WTC11 (cell line): Measurements from ENCODE around the gene FRMD4A. TPM values are rescaled to one million over a fixed set of nuclear protein-coding genes. Genes with fewer than 3 reads are reported as not detected.

Experiments used
- ATAC-seq: fragments of 200-7000 bp; cut with Tn5 transposase; 2 replicates; pipeline ENCODE4 v1.10.0; 2021; ENCODE audit warnings: mild to moderate bottlenecking, moderate library complexity
- CTCF ChIA-PET: fragments of 300-600 bp; sonication (Branson Sonifier 250); formaldehyde crosslinking; loops from one replicate; lab custom pipeline; 2021; ENCODE audit warnings: antibody characterized with exemption; lab: Charles Lee
- POLR2A ChIA-PET: fragments of 350-600 bp; sonication (Branson Sonifier 250); formaldehyde crosslinking; loops from one replicate; lab custom pipeline; 2021; ENCODE audit warnings: antibody characterized with exemption; lab: Charles Lee
- DNase-seq: peaks from one replicate; pipeline ENCODE4 v3.0.0; 2021; ENCODE audit warnings: low spot score
- H3K27ac Mint-ChIP-seq: 2 replicates; pipeline ENCODE4 v1.8.0; 2021; ENCODE audit warnings: mixed read lengths
- H3K27me3 Mint-ChIP-seq: 2 replicates; pipeline ENCODE4 v1.8.0; 2021; ENCODE audit warnings: low read depth, mild to moderate bottlenecking, moderate library complexity, mixed read lengths
- H3K36me3 Mint-ChIP-seq: 2 replicates; pipeline ENCODE4 v1.8.0; 2021; ENCODE audit warnings: mixed read lengths
- H3K4me1 Mint-ChIP-seq: 2 replicates; pipeline ENCODE4 v1.8.0; 2022; ENCODE audit warnings: mixed read lengths
- H3K4me3 Mint-ChIP-seq: 2 replicates; pipeline ENCODE4 v1.8.0; 2021; ENCODE audit warnings: mild to moderate bottlenecking, moderate library complexity, mixed read lengths
- H3K9me3 Mint-ChIP-seq: 2 replicates; pipeline ENCODE4 v1.8.0; 2021; ENCODE audit warnings: mixed read lengths
- ARID4B ChIP-seq: sonication (generic); formaldehyde crosslinking; IDR thresholded peaks from 2 replicates; pipeline ENCODE4 v1.8.0; 2023; ENCODE audit warnings: missing genetic modification reagents, mild to moderate bottlenecking, borderline replicate concordance
- E2F4 ChIP-seq: sonication (generic); formaldehyde crosslinking; IDR thresholded peaks from 2 replicates; pipeline ENCODE4 v1.8.1; 2022; ENCODE audit warnings: low read depth, mild to moderate bottlenecking, moderate library complexity, missing genetic modification reagents, borderline replicate concordance
- E2F5 ChIP-seq: sonication (generic); formaldehyde crosslinking; IDR thresholded peaks from 2 replicates; pipeline ENCODE4 v1.8.1; 2022; ENCODE audit warnings: mild to moderate bottlenecking, moderate library complexity, missing genetic modification reagents
- ELF4 ChIP-seq: sonication (generic); formaldehyde crosslinking; IDR thresholded peaks from 2 replicates; pipeline ENCODE4 v1.8.1; 2022; ENCODE audit warnings: low read depth, mild to moderate bottlenecking, moderate library complexity, missing genetic modification reagents
- EMX1 ChIP-seq: fragments of 250-450 bp; sonication (Bioruptor Pico); IDR thresholded peaks from 2 replicates; pipeline ENCODE4 v1.8.0; 2021; ENCODE audit warnings: mild to moderate bottlenecking
- FOXK1 ChIP-seq: sonication (generic); formaldehyde crosslinking; IDR thresholded peaks from 2 replicates; pipeline ENCODE4 v1.8.0; 2022; ENCODE audit warnings: mild to moderate bottlenecking, moderate library complexity, missing genetic modification reagents
- GABPB1 ChIP-seq: sonication (generic); formaldehyde crosslinking; IDR thresholded peaks from 2 replicates; pipeline ENCODE4 v1.8.1; 2023; ENCODE audit warnings: mild to moderate bottlenecking, missing genetic modification reagents
- GRHL2 ChIP-seq: fragments of 250-450 bp; sonication (Bioruptor Pico); IDR thresholded peaks from 2 replicates; pipeline ENCODE4 v1.8.0; 2022; ENCODE audit warnings: mild to moderate bottlenecking, moderate library complexity; ENCODE audit not compliant: insufficient replicate concordance, severe bottlenecking
- IRF2 ChIP-seq: sonication (generic); formaldehyde crosslinking; IDR thresholded peaks from 2 replicates; pipeline ENCODE4 v1.8.0; 2022; ENCODE audit warnings: low read depth, missing genetic modification reagents, borderline replicate concordance
- KAT7 ChIP-seq: sonication (generic); formaldehyde crosslinking; IDR thresholded peaks from 2 replicates; pipeline ENCODE4 v1.8.1; 2023; ENCODE audit warnings: missing genetic modification reagents, mild to moderate bottlenecking, borderline replicate concordance
- MYBL2 ChIP-seq: sonication (generic); formaldehyde crosslinking; IDR thresholded peaks from 2 replicates; pipeline ENCODE4 v1.8.1; 2023; ENCODE audit warnings: mild to moderate bottlenecking, moderate library complexity, missing genetic modification reagents
- NR3C1 ChIP-seq: sonication (generic); formaldehyde crosslinking; conservative IDR thresholded peaks from 2 replicates; pipeline ENCODE4 v1.8.1; 2023; ENCODE audit warnings: low read depth, mild to moderate bottlenecking, missing genetic modification reagents
- PRDM15 ChIP-seq: sonication (generic); formaldehyde crosslinking; IDR thresholded peaks from 2 replicates; pipeline ENCODE4 v1.8.0; 2022; ENCODE audit warnings: missing genetic modification reagents
- ZBTB43 ChIP-seq: sonication (generic); formaldehyde crosslinking; IDR thresholded peaks from 2 replicates; pipeline ENCODE4 v1.8.1; 2023; ENCODE audit warnings: mild to moderate bottlenecking, missing genetic modification reagents
- ZMAT4 ChIP-seq: fragments of 250-450 bp; sonication (Bioruptor Pico); IDR thresholded peaks from 2 replicates; pipeline ENCODE4 v1.9.0; 2021; ENCODE audit warnings: mild to moderate bottlenecking
- ZNF317 ChIP-seq: sonication (generic); formaldehyde crosslinking; IDR thresholded peaks from 2 replicates; pipeline ENCODE4 v1.8.1; 2023; ENCODE audit warnings: low read depth, mild to moderate bottlenecking, moderate library complexity, missing genetic modification reagents, borderline replicate concordance
- ZNF423 ChIP-seq: fragments of 250-450 bp; sonication (Bioruptor Pico); IDR thresholded peaks from 2 replicates; pipeline ENCODE4 v2.1.2; 2022; ENCODE audit warnings: mild to moderate bottlenecking, moderate library complexity
- ZNF425 ChIP-seq: fragments of 250-450 bp; sonication (Bioruptor Pico); conservative IDR thresholded peaks from 2 replicates; pipeline ENCODE4 v1.9.0; 2021; ENCODE audit warnings: mild to moderate bottlenecking
- total RNA-seq: library from RNA; stranded (reverse); gene quantifications from 3 replicates; pipeline ENCODE4 v1.2.3, GENCODE V29; 2021

FRMD4A gene
- total RNA-seq, 1 experiment from 2014 or later = 35.5 TPM

- ATAC-seq (no peak), DNase-seq (no peak)
- TF ChIP-seq IRF2 (no peak), NR3C1 (CRISPR knock-in tag) (no peak), ZBTB43 (CRISPR knock-in tag) (no peak), ZNF425 (CRISPR knock-in tag) (no peak), ZNF423 (CRISPR knock-in tag) (no peak), FOXK1 (CRISPR knock-in tag) (no peak), EMX1 (no peak), ELF4 (CRISPR knock-in tag) (no peak), E2F4 (CRISPR knock-in tag) (no peak), GRHL2 (CRISPR knock-in tag) (no peak), PRDM15 (CRISPR knock-in tag) (no peak)
- Mint-ChIP-seq H3K36me3 (no peaks in the 10 kb centered on the region), H3K4me3 (no peak overlapping the region), H3K27ac (no peak overlapping the region), H3K9me3 (no peaks in the 10 kb centered on the region), H3K4me1 (peaks cover 16% of the 10 kb centered on the region), H3K27me3 (0 out of 2 replicates have a peak, but pooled peaks cover 3% of the 10 kb centered on the region)
- ChIA-PET CTCF (interaction anchor here (0.7 to 1.4 kb wide), 7 partner anchors 11 to 173 kb away, joined by 3 to 5 read pairs (median 4); no protein-coding TSS in a partner anchor), POLR2A (interaction anchor here (0.7 kb wide), 1 partner anchor 443 kb away, joined by 3 read pairs; no protein-coding TSS in a partner anchor)
These were observed 167.9 kb downstream of the FRMD4A start for GRCh38 chr10:14162629-14163344.

- ChIA-PET POLR2A (no interaction called here), CTCF (interaction anchor here (0.7 to 1.4 kb wide), 4 partner anchors 12 to 164 kb away, joined by 3 to 4 read pairs (median 4); no protein-coding TSS in a partner anchor)
- Mint-ChIP-seq H3K27ac (no peak overlapping the region), H3K4me3 (no peak overlapping the region), H3K36me3 (no peaks in the 10 kb centered on the region), H3K4me1 (peaks cover 16% of the 10 kb centered on the region), H3K27me3 (0 out of 2 replicates have a peak, but pooled peaks cover 3% of the 10 kb centered on the region), H3K9me3 (no peaks in the 10 kb centered on the region)
- no peak for DNase-seq
- no peak for TF ChIP-seq E2F5
- TF ChIP-seq ELF4 (CRISPR knock-in tag) = no peak
- TF ChIP-seq ARID4B (CRISPR knock-in tag) = no peak
- no peak for TF ChIP-seq NR3C1 (CRISPR knock-in tag)
- TF ChIP-seq MYBL2 (CRISPR knock-in tag) = no peak
- TF ChIP-seq ZMAT4 (CRISPR knock-in tag) = no peak
- TF ChIP-seq ZNF317 (CRISPR knock-in tag) = no peak
- TF ChIP-seq GABPB1 (CRISPR knock-in tag) = no peak
- TF ChIP-seq KAT7 (CRISPR knock-in tag) = no peak
- no peak for ATAC-seq
These were observed 168.7 kb downstream of the FRMD4A start for GRCh38 chr10:14162061-14162460.
